GM12873 (cell line): ENCODE measurements around the gene ANKRD10.

ENCODE experiments used
- TF ChIP-seq, protein P1 (sequence below): IDR thresholded peaks from 2 replicates; pipeline ENCODE4 v1.5.1; 2012; ENCODE audit warnings: low read depth, mild to moderate bottlenecking, moderate library complexity, low read length, control low read depth; ENCODE audit not compliant: insufficient read depth; ENCODE audit errors: missing control alignments

Gene ANKRD10

DNA sequence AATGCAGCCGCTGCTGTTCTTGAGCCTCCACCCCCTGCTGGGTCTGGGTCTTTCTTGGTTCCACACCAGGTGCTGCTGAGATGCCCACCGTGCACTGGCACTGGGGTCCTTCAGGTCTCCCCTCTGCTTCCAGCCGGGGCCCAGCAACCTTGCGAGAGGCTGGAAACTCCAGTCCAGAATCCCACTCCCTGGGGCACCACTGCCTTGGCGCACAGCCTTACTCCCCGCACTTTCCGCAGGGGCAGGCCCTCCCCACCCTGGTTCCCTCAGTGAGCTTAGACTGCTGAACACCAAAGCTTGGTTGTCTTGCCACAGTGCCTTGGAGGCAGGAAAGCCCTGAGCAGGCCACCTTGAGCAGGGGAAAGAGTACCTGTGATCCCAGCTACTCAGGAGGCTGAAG lies 60.0 kb downstream of the ANKRD10 start:
- TF ChIP-seq, protein P1, sequence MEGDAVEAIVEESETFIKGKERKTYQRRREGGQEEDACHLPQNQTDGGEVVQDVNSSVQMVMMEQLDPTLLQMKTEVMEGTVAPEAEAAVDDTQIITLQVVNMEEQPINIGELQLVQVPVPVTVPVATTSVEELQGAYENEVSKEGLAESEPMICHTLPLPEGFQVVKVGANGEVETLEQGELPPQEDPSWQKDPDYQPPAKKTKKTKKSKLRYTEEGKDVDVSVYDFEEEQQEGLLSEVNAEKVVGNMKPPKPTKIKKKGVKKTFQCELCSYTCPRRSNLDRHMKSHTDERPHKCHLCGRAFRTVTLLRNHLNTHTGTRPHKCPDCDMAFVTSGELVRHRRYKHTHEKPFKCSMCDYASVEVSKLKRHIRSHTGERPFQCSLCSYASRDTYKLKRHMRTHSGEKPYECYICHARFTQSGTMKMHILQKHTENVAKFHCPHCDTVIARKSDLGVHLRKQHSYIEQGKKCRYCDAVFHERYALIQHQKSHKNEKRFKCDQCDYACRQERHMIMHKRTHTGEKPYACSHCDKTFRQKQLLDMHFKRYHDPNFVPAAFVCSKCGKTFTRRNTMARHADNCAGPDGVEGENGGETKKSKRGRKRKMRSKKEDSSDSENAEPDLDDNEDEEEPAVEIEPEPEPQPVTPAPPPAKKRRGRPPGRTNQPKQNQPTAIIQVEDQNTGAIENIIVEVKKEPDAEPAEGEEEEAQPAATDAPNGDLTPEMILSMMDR: no peak

DNA sequence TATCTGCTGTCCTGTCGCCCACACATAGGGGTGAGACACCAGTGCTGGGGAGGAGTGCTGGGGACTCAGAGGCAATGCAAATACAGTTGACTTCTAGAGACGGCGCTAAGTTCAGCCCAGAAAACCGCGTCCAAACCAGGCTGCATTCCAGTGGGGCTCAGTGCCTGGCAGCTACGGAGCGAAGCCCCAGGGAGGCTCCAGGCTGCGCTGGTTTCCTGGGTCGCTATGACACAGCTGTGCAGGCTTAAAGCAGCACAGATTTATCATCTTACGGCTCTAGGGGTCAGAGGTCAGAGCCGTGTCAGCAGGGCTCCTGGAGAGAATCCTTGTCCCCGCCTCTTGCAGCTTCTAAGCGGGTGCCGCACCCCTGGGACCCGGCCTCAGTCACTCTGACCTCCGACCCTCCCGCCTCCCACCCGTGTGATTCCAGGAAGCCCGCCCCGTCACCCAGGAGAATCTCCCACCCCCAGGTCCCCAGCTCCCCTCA lies 61.6 kb downstream of the ANKRD10 start:
- TF ChIP-seq, protein P1: no peak

DNA sequence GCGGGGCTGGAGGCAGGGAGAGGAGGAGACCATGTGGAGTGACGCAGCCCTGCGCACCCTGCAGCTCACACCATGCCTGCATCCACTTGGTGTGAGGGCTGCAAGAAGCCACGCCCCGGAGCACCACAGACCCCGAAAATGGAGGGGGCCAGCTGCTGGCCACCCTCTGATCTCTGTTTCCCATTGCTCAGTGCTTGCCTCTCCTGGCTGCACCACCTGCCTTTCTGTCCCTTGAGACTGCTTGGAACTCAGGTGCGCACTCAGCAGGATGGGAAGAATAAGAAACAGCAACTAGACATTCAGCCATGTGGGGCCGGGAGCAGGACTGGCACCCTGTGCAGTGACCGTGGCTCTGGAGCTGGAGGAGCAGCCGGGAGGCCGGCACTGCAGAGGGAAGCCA lies 64.0 kb downstream of the ANKRD10 start:
- TF ChIP-seq, protein P1: no peak

DNA sequence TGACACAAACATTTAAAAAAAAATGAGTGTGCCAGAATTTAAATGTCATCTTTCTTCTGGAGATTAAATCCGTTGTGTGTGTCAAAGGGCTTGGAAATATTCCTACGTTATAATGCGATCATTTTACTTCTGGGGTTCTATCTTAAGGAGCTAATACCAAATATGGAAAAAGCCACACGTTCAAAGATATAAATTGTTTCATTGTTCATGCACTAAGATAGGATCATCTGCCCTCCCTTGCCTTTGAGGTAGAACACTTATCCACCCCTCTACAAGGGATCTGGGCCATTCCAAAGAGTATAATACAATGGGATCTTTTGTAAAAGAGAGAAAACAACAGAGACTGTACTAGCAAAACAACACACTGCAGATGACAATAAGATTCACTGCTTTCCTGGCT lies 64.9 kb downstream of the ANKRD10 start:
- TF ChIP-seq, protein P1: no peak

DNA sequence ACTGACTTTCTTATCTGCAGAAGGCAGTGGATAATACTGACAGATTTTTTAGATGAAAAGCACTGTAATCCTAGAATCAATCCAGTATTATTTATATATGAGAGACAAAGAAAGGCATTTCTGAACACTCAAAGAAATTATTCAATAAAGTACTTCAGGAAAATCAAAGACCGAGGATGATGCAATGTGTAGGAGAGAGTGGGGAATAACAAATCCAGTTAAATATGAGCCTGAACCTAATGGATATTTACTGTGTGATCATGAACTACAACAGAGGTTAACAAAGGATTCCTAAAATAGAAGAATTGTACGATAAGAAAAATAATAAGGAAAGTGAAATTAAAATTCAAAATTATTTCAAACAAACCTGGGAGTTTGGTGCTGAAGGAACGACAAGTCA lies 69.3 kb downstream of the ANKRD10 start:
- TF ChIP-seq, protein P1: no peak

DNA sequence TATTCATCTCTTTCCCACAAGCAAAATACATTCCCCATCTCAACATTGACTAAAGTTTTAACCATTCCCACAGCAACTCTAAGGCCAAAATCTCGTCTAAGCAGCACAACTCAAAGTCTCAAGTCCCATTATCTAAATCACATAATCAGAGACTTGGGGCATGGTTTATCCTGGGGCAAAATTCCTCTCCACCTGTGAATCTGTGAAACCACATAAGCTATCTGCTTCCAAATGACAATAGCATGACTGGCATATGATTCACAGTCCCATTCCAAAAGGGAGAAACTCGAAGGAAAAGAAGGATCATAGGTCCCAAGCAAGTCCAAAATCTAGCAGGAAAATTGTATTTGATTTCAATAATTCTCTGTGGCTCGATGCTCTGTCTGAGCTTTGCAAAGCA lies 73.0 kb downstream of the ANKRD10 start:
- TF ChIP-seq, protein P1: no peak

DNA sequence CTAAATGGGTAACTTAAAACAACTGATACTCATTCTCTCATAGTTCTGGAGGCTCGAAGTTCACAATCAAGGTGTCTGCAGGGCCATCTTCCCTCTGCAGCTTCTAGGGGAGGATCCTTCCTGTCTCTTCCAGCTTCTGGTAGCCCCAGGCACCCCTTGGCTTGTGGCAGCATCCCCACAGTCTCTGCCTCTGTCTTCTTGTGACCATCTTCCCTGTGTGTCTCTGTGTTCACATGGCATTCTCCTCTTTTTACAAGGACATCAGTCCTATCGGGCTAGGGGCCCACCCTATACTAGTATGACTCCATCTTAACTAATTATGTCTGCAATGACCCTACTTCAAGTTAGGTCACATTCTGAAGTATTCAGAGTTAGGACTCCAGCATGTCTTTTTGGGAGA lies 73.5 kb downstream of the ANKRD10 start:
- TF ChIP-seq, protein P1: no peak
